Measurements from ENCODE around the gene ZNF549.

DNA sequence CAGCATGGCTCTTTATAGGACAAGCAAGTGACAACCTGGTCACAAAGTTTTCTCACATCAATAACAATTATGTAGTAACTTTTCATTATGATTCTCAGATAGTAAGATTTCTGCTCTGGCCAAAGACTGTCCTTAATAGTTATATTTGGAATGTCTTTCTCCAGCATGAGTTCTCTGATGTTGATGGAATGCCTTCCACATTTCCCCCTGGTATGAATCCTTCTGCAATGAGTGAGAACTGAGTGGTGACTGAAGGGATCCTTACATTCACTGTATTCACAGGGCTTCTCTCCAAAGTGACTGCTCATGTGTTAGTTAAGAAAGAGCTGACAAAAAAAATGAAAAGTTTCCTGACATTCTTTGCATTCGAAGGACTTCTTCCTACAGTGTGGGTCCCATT is 19.4 kb downstream of the ZNF549 start:
- TF ChIP-seq, protein P1, sequence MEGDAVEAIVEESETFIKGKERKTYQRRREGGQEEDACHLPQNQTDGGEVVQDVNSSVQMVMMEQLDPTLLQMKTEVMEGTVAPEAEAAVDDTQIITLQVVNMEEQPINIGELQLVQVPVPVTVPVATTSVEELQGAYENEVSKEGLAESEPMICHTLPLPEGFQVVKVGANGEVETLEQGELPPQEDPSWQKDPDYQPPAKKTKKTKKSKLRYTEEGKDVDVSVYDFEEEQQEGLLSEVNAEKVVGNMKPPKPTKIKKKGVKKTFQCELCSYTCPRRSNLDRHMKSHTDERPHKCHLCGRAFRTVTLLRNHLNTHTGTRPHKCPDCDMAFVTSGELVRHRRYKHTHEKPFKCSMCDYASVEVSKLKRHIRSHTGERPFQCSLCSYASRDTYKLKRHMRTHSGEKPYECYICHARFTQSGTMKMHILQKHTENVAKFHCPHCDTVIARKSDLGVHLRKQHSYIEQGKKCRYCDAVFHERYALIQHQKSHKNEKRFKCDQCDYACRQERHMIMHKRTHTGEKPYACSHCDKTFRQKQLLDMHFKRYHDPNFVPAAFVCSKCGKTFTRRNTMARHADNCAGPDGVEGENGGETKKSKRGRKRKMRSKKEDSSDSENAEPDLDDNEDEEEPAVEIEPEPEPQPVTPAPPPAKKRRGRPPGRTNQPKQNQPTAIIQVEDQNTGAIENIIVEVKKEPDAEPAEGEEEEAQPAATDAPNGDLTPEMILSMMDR (IDR thresholded peaks at IDR 0.05; ENCODE audit: low read depth, low read length, poor library complexity, severe bottlenecking): no peak
- no peak for TF ChIP-seq EZH2phosphoT487 (IDR thresholded peaks at IDR 0.05; ENCODE audit: borderline replicate concordance, low read length)

All from DOHH2 (cell line).